Panc1 (cell line): ENCODE results near the gene PFKM.
A peak's percentile ranks its signal among the peaks of the same experiment; 100 is the strongest.

ENCODE experiments used
- POLR2AphosphoS5 ChIP-seq: IDR thresholded peaks from 2 replicates; pipeline ENCODE4 v1.6.1; 2012; ENCODE audit warnings: mild to moderate bottlenecking, low read depth, low read length, moderate library complexity
- TCF7L2 ChIP-seq: IDR thresholded peaks from 2 replicates; pipeline ENCODE4 v1.6.1; 2011; ENCODE audit warnings: mild to moderate bottlenecking, low read depth, low read length, inconsistent platforms
- TF ChIP-seq, protein P1 (sequence below): fragments of 450-650 bp; IDR thresholded peaks from 2 replicates; pipeline ENCODE4 v1.5.1; 2017; ENCODE audit warnings: mild to moderate bottlenecking
- TF ChIP-seq, protein P2 (sequence below), 2 experiments: IDR thresholded peaks; 2 replicates each; pipeline ENCODE4 v1.6.1; 2011 to 2012; ENCODE audit warnings: low read depth in 2 of 2, control low read depth in 1 of 2, low read length in 1 of 2, mild to moderate bottlenecking in 1 of 2, moderate library complexity in 1 of 2; ENCODE audit not compliant: insufficient read depth in 1 of 2

DNA sequence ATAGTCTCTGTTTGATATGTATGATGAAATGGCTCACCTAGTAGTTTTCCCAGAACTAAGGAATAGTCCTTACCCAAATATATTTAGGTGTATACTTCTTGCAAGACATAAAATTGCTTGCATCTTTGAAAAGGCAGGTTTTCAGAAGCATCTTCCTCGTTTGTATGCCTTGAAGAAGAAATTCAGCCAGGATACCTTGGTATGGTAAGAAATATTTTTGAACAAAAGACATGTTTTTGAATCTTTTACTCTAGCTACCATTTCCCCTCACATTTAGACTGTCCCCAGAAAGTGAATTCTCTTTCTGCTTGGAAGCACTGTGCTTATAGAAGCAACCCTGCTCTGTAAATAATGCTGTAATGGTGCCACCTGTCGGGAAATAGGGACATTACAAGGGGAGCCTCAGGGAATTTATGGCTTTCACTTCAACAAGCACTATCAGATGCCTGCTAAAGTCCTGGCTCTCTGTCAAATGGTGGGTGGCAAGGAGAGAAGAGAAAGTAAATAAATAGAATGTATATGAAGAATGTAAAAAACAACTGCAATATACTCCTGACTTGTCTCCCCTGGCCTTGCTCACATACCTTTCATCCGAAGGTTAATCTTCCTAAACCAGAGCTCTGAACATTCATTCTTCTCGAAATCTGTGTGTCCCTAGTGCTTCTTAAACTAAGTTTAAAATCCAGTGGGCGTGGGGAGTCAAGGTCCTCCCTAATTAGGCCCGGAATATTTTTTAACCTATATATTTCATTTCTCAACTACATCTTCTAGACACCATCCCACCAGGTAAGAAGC lies 70.4 kb downstream of the PFKM start:
- TF ChIP-seq, protein P1, sequence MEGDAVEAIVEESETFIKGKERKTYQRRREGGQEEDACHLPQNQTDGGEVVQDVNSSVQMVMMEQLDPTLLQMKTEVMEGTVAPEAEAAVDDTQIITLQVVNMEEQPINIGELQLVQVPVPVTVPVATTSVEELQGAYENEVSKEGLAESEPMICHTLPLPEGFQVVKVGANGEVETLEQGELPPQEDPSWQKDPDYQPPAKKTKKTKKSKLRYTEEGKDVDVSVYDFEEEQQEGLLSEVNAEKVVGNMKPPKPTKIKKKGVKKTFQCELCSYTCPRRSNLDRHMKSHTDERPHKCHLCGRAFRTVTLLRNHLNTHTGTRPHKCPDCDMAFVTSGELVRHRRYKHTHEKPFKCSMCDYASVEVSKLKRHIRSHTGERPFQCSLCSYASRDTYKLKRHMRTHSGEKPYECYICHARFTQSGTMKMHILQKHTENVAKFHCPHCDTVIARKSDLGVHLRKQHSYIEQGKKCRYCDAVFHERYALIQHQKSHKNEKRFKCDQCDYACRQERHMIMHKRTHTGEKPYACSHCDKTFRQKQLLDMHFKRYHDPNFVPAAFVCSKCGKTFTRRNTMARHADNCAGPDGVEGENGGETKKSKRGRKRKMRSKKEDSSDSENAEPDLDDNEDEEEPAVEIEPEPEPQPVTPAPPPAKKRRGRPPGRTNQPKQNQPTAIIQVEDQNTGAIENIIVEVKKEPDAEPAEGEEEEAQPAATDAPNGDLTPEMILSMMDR: peak; percentile 86
- no peak for TF ChIP-seq POLR2AphosphoS5
- no peak for TF ChIP-seq TCF7L2
- TF ChIP-seq, protein P2, sequence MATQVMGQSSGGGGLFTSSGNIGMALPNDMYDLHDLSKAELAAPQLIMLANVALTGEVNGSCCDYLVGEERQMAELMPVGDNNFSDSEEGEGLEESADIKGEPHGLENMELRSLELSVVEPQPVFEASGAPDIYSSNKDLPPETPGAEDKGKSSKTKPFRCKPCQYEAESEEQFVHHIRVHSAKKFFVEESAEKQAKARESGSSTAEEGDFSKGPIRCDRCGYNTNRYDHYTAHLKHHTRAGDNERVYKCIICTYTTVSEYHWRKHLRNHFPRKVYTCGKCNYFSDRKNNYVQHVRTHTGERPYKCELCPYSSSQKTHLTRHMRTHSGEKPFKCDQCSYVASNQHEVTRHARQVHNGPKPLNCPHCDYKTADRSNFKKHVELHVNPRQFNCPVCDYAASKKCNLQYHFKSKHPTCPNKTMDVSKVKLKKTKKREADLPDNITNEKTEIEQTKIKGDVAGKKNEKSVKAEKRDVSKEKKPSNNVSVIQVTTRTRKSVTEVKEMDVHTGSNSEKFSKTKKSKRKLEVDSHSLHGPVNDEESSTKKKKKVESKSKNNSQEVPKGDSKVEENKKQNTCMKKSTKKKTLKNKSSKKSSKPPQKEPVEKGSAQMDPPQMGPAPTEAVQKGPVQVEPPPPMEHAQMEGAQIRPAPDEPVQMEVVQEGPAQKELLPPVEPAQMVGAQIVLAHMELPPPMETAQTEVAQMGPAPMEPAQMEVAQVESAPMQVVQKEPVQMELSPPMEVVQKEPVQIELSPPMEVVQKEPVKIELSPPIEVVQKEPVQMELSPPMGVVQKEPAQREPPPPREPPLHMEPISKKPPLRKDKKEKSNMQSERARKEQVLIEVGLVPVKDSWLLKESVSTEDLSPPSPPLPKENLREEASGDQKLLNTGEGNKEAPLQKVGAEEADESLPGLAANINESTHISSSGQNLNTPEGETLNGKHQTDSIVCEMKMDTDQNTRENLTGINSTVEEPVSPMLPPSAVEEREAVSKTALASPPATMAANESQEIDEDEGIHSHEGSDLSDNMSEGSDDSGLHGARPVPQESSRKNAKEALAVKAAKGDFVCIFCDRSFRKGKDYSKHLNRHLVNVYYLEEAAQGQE (IDR thresholded peaks at IDR 0.05; ENCODE audit: insufficient read depth in 1 of 2, low read depth in 2 of 2, low read length in 1 of 2): no peak
